UCSD-AML1 (cell line): Measurements from ENCODE around the gene OSBPL5.
"Not testable (repeated sequence)": the region's sequence is repeated elsewhere in the genome, so short reads cannot be mapped to it uniquely, and the experiment has no call there.

Experiments used
- DNase-seq: peaks from one replicate; lab custom pipeline; 2025; ENCODE audit not compliant: unreplicated experiment; lab: John Stamatoyannopoulos, UW

The OSBPL5 gene

GRCh38 chr11:3123761-3124733 is 41.1 kb downstream of the OSBPL5 start:
- peak; percentile 47 for DNase-seq

- no peak for DNase-seq
Measured at GRCh38 chr11:3123305-3123704, 41.8 kb downstream of the OSBPL5 start.

- no peak for DNase-seq
Measured at GRCh38 chr11:3122775-3123201, 42.3 kb downstream of the OSBPL5 start.

- DNase-seq: no peak
Measured at GRCh38 chr11:3121931-3122774, 43.0 kb downstream of the OSBPL5 start.

- no peak for DNase-seq
Measured at GRCh38 chr11:3121416-3121815, 43.7 kb downstream of the OSBPL5 start.

- DNase-seq: no peak
Measured at GRCh38 chr11:3120071-3120792, 44.9 kb downstream of the OSBPL5 start.

- no peak for DNase-seq
Measured at GRCh38 chr11:3119141-3119821, 45.8 kb downstream of the OSBPL5 start.

- no peak for DNase-seq
Measured at GRCh38 chr11:3115321-3115720, 49.8 kb downstream of the OSBPL5 start.

- DNase-seq: not testable (repeated sequence)
Measured at GRCh38 chr11:3113661-3114060, 51.4 kb downstream of the OSBPL5 start.

GRCh38 chr11:3111919-3112690 is 53.0 kb downstream of the OSBPL5 start:
- no peak for DNase-seq

GRCh38 chr11:3111466-3111865 is 53.6 kb downstream of the OSBPL5 start:
- no peak for DNase-seq

- DNase-seq: peak; percentile 55
Measured at GRCh38 chr11:3109921-3110706, 55.0 kb downstream of the OSBPL5 start.

- DNase-seq: no peak
Measured at GRCh38 chr11:3109434-3109833, 55.7 kb downstream of the OSBPL5 start.

GRCh38 chr11:3108183-3108721 is 56.9 kb downstream of the OSBPL5 start:
- no peak for DNase-seq

- no peak for DNase-seq
Measured at GRCh38 chr11:3107608-3108182, 57.4 kb downstream of the OSBPL5 start.

- DNase-seq: no peak
Measured at GRCh38 chr11:3106736-3107524, 58.2 kb downstream of the OSBPL5 start.
